GM12891 (cell line): ENCODE measurements around the gene SIL1.

Experiments
- POLR2A ChIP-seq: IDR thresholded peaks from 2 replicates; pipeline ENCODE4 v1.6.1; 2011; ENCODE audit warnings: low read depth, low read length, control low read depth
- POLR2AphosphoS5 ChIP-seq: IDR thresholded peaks from 2 replicates; pipeline ENCODE4 v1.6.1; 2011; ENCODE audit warnings: low read depth, low read length, control low read depth
- TAF1 ChIP-seq: IDR thresholded peaks from 2 replicates; pipeline ENCODE4 v1.6.1; 2011; ENCODE audit warnings: low read depth, low read length, control low read depth

GRCh38 chr5:138949223-138949574 is 249.0 kb downstream of the SIL1 start:
- no peak for TF ChIP-seq POLR2AphosphoS5
- no peak for TF ChIP-seq POLR2A
- TF ChIP-seq TAF1: no peak
